OCI-LY3 (cell line): ENCODE results near the gene EHBP1L1.

Experiments
- H2AFZ ChIP-seq: fragments of 200-600, 300-600 bp; shearing (Covaris generic); 2 replicates; pipeline ENCODE4 v1.6.0; 2014; ENCODE audit warnings: antibody characterized with exemption, low read depth, low read length
- H3K27ac ChIP-seq: fragments of 200-600, 300-600 bp; sonication (generic); 2 replicates; pipeline ENCODE4 v1.5.1; 2014; ENCODE audit warnings: mild to moderate bottlenecking, low read length, moderate library complexity, mixed read lengths
- H3K27me3 ChIP-seq: fragments of 200-600, 300-600 bp; sonication (generic); 2 replicates; pipeline ENCODE4 v1.6.1; 2014; ENCODE audit warnings: low read depth, low read length, mixed read lengths
- H3K36me3 ChIP-seq: fragments of 200-600, 300-600 bp; sonication (generic); replicated peaks from 2 replicates; pipeline ENCODE3; 2014; ENCODE audit warnings: low read depth, low read length, mixed read lengths
- H3K4me1 ChIP-seq: fragments of 300-600, 200-600 bp; sonication (generic); 2 replicates; pipeline ENCODE4 v1.6.1; 2014; ENCODE audit warnings: low read length, mixed read lengths
- H3K4me2 ChIP-seq: fragments of 200-600, 300-600 bp; sonication (generic); 2 replicates; pipeline ENCODE4 v1.6.1; 2014; ENCODE audit warnings: low read length, mixed read lengths
- H3K4me3 ChIP-seq: fragments of 300-600, 200-600 bp; sonication (generic); 2 replicates; pipeline ENCODE4 v1.5.1; 2014; ENCODE audit warnings: antibody characterized with exemption, mild to moderate bottlenecking, low read length, moderate library complexity
- H3K79me2 ChIP-seq: fragments of 300-600, 200-600 bp; shearing (Covaris generic); 2 replicates; pipeline ENCODE4 v1.6.1; 2014; ENCODE audit warnings: mild to moderate bottlenecking, low read length, mixed read lengths
- H3K9ac ChIP-seq: fragments of 300-600, 200-600 bp; shearing (Covaris generic); 2 replicates; pipeline ENCODE4 v1.6.0; 2014; ENCODE audit warnings: mild to moderate bottlenecking, low read length, moderate library complexity
- H3K9me3 ChIP-seq: fragments of 200-600, 300-600 bp; shearing (Covaris generic); 2 replicates; pipeline ENCODE4 v1.6.1; 2014; ENCODE audit warnings: low read length, mixed read lengths; ENCODE audit not compliant: insufficient read depth
- H4K20me1 ChIP-seq: fragments of 200-600, 300-600 bp; sonication (generic); 2 replicates; pipeline ENCODE4 v1.6.1; 2016; ENCODE audit warnings: low read length, mixed read lengths; ENCODE audit not compliant: insufficient read depth
- CTCF ChIP-seq: fragments of 200-600, 300-600 bp; sonication (generic); IDR thresholded peaks from 2 replicates; pipeline ENCODE4 v1.5.1; 2014; ENCODE audit warnings: antibody characterized with exemption, low read length, low read depth
- EZH2phosphoT487 ChIP-seq: fragments of 200-600 bp; shearing (Covaris generic); IDR thresholded peaks from 2 replicates; pipeline ENCODE4 v1.6.1; 2018; ENCODE audit warnings: antibody characterized with exemption, mixed run types, low read depth

EHBP1L1 gene

GRCh38 chr11:65548395-65548794 lies 27.5 kb upstream of the EHBP1L1 start:
- Histone ChIP-seq H3K9ac (no peak overlapping the region), H3K27ac (no peak overlapping the region), H3K79me2 (no peaks in the 10 kb centered on the region), H3K4me2 (no peak overlapping the region), H2AFZ (no peak overlapping the region), H3K4me1 (peaks cover 19% of the 10 kb centered on the region), H3K4me3 (no peak overlapping the region), H4K20me1 (no peaks in the 10 kb centered on the region), H3K27me3 (peaks cover 23% of the 10 kb centered on the region), H3K36me3 (no peaks in the 10 kb centered on the region), H3K9me3 (no peaks in the 10 kb centered on the region)
- TF ChIP-seq CTCF (no peak), EZH2phosphoT487 (no peak)

GRCh38 chr11:65549096-65549495 lies 26.8 kb upstream of the EHBP1L1 start:
- peaks cover 23% of the 10 kb centered on the region for H3K27me3 ChIP-seq
- H3K27ac ChIP-seq, result no peak overlapping the region
- no peaks in the 10 kb centered on the region for H4K20me1 ChIP-seq

DNA sequence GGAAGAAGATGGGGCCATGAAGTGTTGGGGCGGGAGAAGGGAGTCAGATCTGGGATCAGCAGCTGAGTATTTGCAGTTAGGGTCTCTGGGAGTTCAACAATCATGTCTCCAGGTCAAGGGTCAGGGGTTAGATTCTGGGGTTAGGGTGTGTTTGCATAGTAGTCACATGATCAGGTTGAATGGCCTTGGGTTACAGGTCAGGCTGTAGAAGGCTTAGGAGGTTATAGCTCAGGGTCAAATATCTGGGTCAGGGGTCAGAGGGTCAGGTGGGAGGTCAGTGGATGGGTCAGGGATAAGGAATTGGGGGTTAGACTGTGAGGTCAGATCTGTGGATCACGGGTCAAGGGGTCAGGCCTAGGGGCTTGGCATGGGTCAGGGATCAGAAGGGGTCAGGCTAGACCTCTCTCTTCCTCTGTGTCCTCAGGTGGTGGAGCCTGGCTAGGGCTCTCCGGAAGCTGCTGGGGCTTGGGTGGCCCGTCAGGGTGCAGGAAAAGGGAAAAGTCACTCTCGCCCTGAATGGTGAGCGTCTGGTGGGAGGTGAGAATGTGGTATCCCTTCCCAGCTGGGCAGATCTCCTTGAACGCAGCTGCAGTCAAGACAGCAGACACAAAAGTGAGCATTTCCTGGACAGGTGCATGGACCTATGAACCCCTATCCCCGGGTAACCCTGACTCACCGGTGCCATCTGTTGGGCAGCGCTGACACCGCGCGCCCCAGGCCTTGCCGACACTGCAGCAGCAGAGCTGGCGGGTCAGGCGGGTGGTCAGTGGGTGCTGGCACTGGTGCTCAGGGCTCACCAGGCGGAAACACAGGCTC lies 24.1 kb upstream of the EHBP1L1 start:
- Histone ChIP-seq H3K4me3 (peak overlapping the region; percentile 47), H3K36me3 (no peaks in the 10 kb centered on the region), H3K4me2 (peak overlapping the region; percentile 61), H3K27ac (no peak overlapping the region), H3K9me3 (no peaks in the 10 kb centered on the region), H3K9ac (0 out of 2 replicates have a peak overlapping the region, but pooled peaks have one; percentile 5), H3K79me2 (no peaks in the 10 kb centered on the region), H3K4me1 (peaks cover 12% of the 10 kb centered on the region), H2AFZ (no peak overlapping the region), H3K27me3 (peaks cover 11% of the 10 kb centered on the region; the same call in 1 of the 2 replicates), H4K20me1 (no peaks in the 10 kb centered on the region)
- TF ChIP-seq CTCF (peak; percentile 79), EZH2phosphoT487 (no peak)

More at GRCh38 chr11:65549096-65549495, 26.8 kb upstream of the EHBP1L1 start:
- Histone ChIP-seq H3K9ac (no peak overlapping the region), H3K9me3 (no peaks in the 10 kb centered on the region), H3K36me3 (no peaks in the 10 kb centered on the region), H3K4me3 (no peak overlapping the region), H3K4me2 (no peak overlapping the region), H2AFZ (no peak overlapping the region), H3K4me1 (peaks cover 19% of the 10 kb centered on the region), H3K79me2 (no peaks in the 10 kb centered on the region)
- TF ChIP-seq EZH2phosphoT487 (no peak), CTCF (no peak)

DNA sequence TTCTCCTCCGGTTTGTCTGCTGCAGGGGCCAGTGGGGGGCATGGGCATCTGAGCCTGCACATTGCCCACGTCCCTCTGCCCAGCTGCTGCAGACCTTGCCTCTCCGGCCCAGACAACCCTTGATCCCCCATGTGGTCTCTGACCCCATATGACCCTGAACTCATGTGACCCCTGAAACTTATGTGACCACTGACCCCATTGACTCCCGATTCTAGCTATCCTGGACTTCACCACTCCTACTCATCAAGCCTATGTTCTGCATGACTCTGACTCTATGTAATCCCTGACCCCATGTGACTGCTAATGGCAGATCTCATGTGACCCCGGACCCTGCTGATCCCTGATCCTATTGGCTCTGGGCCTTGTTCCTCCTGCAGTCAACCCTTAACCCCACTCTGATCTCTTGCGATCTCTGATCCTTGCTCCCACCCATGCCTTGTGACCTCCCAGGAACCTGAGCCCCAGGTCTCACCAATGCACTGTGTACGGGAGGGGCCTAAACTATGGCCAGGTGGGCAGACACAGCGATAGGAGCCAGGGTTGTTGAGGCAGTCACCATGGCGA lies 23.4 kb upstream of the EHBP1L1 start:
- Histone ChIP-seq H3K79me2 (no peaks in the 10 kb centered on the region), H3K4me1 (peaks cover 10% of the 10 kb centered on the region), H3K9ac (no peak overlapping the region), H3K36me3 (no peaks in the 10 kb centered on the region), H3K27ac (no peak overlapping the region), H3K4me3 (no peak overlapping the region), H4K20me1 (no peaks in the 10 kb centered on the region), H3K9me3 (no peaks in the 10 kb centered on the region), H2AFZ (no peak overlapping the region), H3K27me3 (peaks cover 11% of the 10 kb centered on the region; the same call in 1 of the 2 replicates), H3K4me2 (peak overlapping the region; percentile 61)
- TF ChIP-seq CTCF (no peak), EZH2phosphoT487 (no peak)
